GM21786 (cell line): ENCODE results near the gene C22orf23.
A peak's percentile ranks its signal among the peaks of the same experiment; 100 is the strongest.

Experiments
- ATAC-seq: cut with Tn5 transposase; IDR thresholded peaks from one replicate; pipeline ENCODE4 v1.9.1; 2021; ENCODE audit not compliant: unreplicated experiment

The C22orf23 gene

DNA sequence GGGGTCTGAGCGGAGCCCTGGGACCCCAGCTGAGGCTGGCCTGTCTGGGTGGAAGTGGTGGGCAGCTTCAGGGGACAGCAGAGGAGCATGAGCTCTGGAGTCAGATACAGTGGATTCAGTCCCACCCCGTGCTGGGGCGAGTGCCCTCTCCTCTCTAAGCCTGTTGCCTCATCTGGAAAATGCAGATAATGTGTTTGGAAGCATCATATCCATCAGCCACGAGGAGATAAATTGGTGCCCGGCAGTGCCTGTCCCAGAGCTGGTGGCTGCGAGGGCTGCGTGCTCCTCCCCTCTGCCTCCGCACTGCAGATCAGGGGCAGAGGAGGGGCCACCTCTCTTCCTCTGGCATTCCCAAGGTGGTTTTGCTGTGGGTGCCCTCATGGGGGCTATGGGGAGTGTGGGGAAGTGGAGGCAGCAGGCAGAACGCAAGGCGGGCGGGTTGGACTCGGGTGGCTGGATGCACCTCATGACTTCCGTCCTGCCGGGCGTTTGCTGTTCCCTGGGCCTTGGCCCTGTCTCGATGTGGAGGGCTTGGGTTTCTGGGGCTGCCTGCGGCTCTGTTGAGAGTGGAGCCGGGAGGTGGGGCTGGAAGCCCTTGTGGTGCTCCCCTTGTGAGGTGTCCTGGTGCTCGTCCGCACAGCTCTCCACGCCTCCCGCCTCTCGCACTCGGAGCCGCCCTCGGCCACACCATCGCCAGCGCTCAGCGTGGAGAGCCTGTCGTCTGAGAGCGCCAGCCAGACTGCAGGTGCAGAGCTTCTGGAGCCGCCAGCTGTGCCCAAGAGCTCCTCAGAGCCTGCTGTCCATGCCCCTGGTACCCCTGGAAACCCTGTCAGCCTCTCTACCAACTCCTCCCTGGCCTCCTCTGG is 26.4 kb downstream of the C22orf23 start:
- ATAC-seq, result no peak

DNA sequence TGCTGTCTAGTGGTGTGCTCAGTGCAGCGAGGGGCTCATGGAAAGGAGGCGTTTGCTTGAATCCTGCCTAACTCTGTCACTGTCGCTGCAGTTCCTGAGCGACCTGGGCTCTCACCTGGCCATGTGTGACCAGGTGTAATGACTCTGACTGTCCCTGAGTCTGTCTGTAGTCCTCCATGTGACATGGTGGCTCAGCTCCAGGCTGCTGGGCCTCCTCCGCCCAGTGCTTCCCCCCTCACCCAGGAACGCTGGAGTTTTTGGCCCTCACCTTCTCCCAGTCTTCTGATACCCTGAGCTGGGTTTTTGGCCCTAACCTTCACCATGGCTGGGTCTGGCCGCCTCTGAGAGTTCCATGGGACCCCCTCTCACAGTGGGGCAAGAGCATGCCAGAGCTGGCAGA is 27.0 kb downstream of the C22orf23 start:
- ATAC-seq, result no peak

DNA sequence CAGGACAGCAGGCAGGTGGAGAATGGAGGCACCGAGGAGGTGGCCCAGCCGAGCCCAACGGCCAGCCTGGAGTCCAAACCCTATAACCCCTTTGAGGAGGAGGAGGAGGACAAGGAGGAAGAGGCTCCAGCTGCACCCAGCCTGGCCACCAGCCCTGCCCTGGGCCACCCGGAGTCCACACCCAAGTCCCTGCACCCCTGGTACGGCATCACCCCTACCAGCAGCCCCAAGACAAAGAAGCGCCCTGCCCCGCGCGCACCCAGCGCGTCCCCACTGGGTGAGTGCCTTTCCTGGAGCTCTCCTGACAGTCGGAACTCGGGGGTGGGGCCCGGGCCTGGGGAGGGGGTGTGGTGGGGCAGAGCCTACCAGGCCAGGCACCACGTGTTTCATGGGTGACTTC is 27.6 kb downstream of the C22orf23 start:
- ATAC-seq, result no peak

DNA sequence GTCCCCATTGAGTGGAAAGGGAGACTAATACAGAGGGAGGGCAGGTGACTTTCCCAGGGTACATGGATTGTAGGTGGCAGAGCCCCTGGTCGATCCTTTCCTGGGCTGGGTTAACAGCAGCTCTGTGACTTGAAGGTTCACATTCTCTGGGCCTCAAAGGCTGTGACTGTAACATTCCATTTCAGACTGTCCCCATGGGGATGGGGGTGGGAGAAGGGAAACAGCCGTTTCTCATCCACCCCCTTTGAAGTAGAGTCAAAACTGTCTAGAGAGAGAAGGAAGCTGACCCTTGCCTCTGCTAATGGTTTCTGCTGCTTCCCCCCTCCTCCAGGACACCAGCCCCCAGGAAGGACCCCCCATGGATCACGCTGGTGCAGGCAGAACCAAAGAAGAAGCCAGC is 28.1 kb downstream of the C22orf23 start:
- no peak for ATAC-seq

DNA sequence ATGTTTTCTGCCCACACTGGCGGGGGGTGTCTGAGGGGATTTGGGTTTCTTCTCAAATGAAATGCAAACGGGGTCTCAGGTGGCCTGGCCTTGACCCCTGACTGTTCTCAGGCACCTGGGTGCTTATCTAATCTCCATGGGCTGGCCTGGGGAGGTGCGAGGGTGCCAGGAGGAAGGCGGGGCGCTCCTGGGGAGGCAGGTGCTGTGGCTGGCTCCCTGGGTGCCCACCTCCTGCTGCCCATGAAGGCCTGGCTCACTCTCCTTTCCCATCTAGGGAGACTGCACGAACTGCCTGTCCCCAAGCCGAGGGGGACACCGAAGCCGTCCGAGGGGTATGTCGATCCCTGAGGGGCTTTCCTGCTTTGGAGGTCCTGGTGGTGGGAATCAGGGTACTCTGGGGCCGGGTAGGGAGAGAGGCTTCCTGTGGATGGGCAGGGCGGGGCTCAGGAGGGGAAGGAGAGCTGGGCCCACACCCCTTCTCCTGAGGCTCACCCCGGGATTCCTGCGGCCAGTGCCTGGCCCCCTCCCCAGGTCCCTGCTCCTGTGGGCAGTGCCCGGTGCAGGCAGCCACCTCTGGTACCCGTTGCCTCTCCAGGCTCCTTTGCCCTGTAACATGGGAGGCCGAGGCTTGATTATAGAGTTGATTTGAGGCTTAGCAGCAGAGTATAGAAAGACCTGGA is 28.9 kb downstream of the C22orf23 start:
- no peak for ATAC-seq

DNA sequence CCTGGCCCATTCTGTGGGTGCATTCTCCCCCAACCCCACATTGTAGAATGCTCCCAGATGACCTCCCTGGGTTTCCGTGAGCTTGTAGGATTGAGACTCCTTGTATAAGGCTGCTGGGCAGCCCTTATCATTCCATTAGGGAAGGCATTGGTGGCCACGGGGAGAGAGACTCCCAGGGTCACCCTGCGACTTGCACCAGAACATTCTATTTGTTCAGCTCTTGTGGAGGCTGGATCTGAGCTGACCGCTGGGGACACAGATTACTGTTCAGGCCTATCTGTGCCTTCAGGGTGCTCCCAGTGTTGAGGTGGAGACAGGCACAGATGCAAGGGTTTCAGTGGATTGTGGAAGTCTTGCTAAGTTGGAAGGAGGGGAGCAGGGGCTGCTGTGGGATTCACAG is 29.5 kb downstream of the C22orf23 start:
- no peak for ATAC-seq

DNA sequence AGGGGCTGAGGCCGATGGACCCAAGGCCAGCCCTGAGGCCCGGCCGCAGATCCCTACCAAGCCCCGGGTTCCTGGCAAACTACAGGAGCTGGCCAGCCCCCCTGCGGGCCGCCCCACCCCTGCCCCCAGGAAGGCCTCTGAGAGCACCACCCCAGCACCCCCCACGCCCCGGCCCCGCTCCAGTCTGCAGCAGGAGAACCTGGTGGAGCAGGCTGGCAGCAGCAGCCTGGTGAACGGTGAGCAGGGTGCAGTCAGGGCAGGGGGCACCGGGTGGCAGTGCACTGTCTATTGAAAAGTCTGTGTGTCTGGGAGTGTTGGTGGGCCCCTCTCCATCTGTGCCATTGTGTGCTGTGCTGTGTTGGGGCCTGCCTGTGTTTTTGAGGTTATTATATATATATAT is 31.2 kb downstream of the C22orf23 start:
- ATAC-seq, result no peak

DNA sequence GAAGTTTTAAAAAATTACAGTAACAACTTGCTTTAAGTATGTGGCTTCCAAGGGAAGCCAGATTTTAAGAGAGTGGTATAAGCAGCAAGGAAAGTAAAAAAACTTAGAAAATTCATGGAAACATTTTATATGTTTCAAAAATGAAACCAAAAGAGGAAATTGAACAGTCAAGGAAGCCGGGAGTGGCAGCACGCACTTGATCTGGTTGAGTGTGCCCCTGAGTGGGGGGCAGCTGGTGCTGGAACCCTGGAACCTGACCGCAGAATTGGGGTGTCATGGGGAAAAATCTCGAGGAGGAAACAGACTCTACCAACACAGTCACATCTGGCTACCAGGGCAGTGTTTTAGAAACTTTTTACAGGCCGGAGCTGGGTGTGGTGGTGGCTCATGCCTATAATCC is 33.3 kb downstream of the C22orf23 start:
- no peak for ATAC-seq

DNA sequence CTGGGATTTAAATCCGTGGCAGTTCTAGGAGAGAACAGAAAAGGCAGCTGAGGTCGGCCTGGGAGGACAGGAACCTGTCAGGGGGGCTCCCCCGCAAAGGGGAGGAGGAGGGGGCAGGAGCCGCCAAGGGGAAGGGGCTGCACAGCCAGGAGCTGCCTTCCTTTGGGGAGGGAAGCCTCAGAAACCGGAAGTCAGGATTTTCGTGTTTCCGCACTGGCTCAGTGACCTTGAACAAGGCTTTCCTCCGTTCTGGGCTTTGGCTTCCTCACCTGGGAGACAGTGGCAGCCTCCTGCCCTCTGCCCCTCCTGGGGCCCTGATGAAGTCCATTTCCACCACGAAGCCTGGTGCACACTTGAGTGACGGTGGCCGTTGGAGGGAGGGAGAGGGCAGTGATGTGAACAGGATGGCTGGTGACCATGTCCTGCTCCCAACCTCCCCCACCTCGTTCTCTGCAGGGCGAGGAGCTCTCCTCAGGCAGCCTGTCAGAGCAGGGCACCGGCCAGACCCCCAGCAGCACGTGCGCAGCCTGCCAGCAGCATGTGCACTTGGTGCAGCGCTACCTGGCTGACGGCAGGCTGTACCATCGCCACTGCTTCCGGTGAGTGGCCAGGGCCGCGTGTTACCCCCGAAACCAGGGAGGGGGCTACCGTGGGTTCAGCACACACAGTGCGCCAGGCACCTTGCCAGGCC is 34.7 kb downstream of the C22orf23 start:
- no peak for ATAC-seq

DNA sequence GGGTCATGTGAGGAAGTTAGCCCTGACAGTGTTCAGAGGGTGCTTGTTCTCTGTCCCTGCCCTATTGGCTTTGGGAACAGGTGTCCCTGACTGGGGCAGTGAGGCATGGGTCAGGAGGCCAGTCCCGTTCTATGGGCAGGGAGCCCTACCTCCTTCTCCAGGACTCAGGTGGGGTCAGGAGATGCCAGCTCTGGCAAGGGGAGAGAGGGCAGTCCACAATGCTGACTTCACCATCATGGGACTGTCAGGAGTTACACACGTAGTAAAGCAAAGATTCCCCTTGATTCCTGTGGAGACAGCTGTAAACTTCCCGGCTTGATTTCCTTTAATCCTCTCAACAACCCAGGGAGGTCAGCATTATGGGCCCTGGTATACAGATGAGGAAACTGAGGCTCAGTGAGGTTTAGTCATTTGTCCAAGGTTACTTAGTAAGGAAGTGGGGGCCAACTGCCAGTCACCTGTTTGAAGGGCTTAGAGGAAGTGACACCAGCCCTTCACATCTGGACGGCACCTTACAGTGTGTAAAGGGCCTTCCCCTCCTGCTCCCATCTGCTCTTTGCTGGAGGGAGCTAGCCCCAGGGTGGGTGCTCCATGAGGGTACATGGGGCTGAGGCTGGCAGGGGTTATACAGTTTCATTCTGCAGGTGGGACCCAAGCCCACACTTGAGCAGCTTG is 35.4 kb downstream of the C22orf23 start:
- no peak for ATAC-seq

DNA sequence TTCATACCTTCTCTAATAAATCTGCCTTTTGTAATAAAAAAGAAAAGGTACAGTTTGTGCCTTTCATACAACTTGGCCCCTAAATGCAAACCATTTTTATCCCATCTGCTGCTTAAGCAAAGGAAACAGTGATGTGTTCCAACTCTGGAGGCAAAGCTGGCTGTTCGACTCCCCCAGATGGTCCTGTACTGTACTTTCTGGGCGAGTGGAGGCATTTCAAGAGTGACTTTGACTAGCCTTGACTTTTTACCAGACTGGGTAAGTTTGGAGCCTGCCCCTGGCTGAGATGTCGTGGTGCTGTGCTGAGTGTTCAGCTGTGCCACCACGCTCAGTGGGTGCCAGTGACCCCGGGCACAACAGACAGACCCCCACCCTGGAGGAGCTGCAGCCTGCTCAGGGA is 37.1 kb downstream of the C22orf23 start:
- no peak for ATAC-seq

DNA sequence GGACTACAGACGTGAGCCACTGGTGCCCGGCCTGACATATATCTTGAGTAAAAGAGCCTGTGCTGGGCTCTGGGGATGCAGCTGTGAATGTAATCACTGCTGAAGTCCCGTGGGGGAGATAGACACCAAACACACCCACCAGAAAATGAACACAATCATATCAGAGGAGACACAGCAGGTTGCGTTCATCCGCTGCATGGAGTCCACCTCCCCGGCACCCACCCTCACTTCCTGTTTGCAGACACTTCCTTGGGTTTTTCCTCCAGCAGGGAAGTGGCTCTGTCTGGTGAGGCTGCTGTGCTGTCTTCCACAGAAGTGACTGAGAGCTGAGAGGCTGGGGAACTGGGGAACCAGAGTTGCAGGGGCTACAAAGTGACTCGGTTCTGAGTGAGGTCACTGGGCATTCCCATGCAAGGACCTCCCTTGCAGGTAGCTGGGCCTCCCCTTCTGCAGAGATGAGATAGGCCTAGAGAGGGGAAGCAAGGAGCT is 40.1 kb downstream of the C22orf23 start:
- no peak for ATAC-seq

DNA sequence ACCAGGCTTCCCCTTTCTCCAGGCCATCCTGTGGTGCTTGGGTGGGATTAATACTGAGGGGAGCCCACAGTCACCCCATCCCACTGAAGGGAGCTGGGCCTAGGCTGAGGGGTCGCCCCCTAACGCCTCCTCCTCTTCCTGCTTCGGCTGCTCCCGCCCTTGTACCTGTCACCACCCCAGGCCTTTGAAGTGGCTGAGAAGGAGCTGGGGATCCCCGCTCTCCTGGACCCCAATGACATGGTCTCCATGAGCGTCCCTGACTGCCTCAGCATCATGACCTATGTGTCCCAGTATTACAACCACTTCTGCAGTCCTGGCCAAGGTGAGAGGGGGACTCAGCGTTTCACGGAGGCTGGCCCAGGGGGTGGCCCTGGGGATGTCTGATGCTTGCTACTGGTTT is 41.2 kb downstream of the C22orf23 start:
- ATAC-seq, result no peak

DNA sequence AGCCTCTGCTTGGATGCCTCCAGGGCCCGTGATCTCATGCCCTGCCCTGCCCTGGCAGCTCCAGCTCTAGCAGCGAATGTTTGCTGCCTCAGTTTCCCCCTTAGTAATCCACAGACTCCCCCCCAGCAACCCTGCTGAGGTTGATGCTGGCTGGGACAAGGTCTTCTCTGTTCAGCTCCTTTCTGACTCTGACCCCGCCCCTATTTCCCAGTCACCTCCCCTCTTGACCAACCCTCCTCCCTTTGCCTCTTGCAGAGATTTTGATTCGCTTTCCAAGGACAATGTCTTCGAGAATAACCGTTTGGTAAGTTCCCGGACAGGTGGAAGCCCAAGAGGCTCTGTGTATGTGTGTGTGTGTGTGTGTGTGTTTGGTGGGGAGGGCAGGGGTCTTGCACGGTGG is 41.7 kb downstream of the C22orf23 start:
- ATAC-seq, result no peak

DNA sequence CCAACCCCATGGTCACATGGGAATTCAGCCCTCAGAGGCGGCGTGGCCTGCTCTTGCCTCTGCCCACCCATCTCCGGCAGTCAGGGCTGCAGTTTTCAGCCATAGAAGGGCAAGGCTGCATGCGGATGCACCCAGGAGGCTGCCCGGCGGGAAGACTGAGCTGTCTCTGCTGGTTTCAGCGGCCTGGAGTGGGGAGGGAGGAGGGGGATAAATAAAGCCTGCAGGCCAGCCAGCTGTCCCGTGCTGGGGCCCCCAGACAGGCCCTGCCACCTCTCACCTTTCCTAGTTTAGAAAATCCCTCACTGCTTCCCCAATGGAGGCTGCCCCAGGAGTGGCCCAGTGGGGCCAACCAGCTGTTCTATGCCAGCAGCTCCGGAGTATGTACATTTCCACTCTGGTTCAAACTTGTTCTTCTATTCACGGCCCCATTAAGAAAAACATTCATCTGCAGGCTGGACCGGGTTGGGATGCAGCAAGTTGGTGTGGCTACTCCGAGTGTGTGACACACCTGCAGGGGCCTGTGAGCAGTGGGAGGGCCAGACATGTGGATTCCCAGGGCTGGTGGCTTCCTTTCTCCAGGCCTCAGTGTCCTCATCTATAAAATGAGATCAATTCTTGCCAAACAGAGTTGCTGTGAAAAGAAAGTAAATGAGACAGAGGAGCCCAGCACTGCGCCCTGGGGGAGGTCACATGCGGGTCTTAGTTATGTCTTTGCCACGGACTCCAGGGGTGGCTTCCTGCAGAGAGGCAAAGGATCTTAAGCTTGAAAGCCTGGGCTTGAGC is 42.3 kb downstream of the C22orf23 start:
- no peak for ATAC-seq

DNA sequence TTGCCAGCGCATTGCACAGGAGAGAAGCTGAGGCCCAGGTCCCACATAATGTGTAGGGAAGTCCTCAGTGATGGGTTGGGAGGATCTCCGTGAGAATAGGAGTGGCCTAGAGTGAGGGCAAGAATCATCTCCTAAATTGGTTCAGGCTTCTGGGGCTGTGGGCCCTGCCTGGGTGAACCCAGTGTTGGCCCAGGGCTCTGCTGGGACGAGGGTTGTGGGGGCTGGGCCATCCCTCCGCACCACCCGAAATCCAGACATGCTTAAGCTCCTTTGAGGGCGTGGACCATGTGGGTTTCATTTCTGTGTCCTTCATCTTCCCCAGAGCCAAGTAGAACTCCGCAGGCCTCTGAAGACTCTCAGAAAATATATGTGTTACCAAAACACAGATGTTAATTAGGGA is 43.6 kb downstream of the C22orf23 start:
- no peak for ATAC-seq

DNA sequence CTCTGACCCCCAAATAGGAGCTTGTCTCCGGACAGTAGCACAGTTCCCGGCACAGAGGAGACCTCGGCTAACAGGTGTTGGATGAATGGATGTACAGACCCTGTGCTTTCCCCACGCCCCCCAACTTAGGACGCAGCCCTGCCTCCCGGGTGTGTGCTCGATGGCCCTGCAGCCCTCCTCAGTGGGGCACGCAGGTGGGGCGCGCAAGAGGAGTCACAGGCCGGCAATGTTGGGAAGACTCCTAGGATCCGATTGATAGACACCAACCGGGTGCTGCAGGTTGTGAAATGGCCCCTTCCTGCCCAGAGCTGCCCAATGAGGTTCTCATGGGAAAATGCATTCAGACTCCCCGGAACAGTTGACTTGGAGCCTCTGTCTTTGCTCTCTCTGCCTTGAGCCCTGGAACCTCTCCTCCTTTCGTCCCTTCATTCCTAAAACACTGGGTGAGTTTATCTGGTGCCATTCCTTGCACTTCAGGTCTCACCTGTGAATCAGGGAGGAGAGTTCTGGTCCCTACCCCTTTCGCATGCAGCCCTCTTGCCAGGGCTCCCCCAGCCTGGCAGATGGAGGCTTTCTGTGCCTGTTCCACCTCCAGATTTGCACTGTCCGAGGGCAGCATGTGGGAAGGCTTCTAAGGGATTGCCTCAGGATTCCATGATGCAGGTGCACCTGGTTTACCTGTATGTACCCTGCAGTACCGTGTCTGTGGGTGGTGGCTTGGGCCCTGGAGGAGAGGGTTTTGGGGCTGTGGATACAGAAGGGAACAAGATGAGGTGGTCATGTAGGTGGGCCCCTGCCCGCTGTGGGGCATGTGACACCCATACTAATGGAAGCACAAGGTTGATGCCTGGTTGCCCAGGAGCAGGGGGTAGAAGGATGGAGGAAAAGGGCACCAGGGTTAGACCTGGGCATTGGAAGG is 46.1 kb downstream of the C22orf23 start:
- no peak for ATAC-seq

DNA sequence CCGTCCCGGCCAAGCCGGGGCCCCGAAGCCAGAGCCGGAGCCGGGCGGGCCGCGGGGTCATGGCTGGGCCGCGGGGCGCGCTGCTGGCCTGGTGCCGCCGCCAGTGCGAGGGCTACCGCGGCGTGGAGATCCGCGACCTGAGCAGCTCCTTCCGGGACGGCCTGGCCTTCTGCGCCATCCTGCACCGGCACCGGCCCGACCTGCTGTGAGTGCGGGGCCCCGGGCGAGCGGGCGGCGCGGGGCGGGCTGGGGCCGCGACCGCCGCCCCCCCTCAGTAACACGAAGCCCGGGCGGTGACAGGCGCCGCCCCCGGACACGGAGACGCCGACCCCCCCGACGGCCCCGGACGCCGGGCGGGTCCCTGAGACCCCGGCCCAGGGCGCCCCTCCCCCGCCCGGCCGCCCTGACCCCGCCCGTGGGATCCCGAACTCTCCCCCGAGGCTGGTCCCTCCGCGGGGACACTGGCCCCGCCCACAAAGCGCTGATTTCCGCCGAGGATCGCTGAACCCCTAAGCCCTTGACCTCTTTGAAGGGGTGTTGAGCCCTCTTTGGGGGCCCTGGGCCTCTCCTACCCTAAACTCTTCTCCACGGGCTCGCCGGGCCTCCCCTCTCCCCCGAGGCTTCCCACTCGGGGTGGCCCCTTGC is 46.9 kb downstream of the C22orf23 start:
- ATAC-seq, result peak; percentile 22
